K562 (cell line): ENCODE results near the gene PTPRC. TPM values are rescaled to one million over a fixed set of nuclear protein-coding genes. Genes with fewer than 3 reads are reported as not detected.

ENCODE experiments used
- ATAC-seq: fragments of 200-7000 bp; cut with Tn5 transposase; 3 replicates; pipeline ENCODE4 v1.9.1; 2020; ENCODE audit warnings: moderate library complexity
- BruUV-seq: library from RNA; stranded (reverse); fragments of 400-500 nt; replicated peaks from 2 replicates; lab custom pipeline; 2021; lab: Mats Ljungman, UMichigan
- CTCF ChIA-PET: fragments of 300-600 bp; formaldehyde crosslinking; extraction: SDS; loops from one replicate; lab custom pipeline; 2021; ENCODE audit warnings: low intra/inter-chr PET ratio; lab: Yijun Ruan, JAX
- POLR2A ChIA-PET: fragments of 300-600, 350-650 bp; sonication (Branson Sonifier 250); formaldehyde crosslinking; extraction: SDS; loops from one replicate; lab custom pipeline; 2021; ENCODE audit warnings: antibody characterized with exemption, inconsistent platforms; lab: Yijun Ruan, JAX
- DNase-seq, 4 experiments: peaks; one replicate each; pipeline versions ENCODE4 v3.0.0 to v3.0.0-alpha.2; 2011 to 2018; ENCODE audit warnings: low spot score in 3 of 4, mixed read lengths in 3 of 4; ENCODE audit errors: extremely low read depth in 1 of 4
- FAIRE-seq: peaks from 2 replicates; lab custom pipeline; 2011; peaks lifted over from hg19 to GRCh38; lab: Jason Lieb, UNC
- H2AFZ ChIP-seq: 2 replicates; pipeline ENCODE4 v1.6.0; 2011; ENCODE audit warnings: low read depth, low read length, control low read depth, inconsistent platforms
- H3K27ac ChIP-seq: fragments of 200-600 bp; 3 replicates; pipeline ENCODE4 v1.8.0; 2011; ENCODE audit warnings: low read depth, mild to moderate bottlenecking, control low read depth, inconsistent platforms, low read length, moderate library complexity, mixed read lengths; ENCODE audit errors: extremely low read depth
- H3K27me3 ChIP-seq, 2 experiments: fragments of 300-600 bp in 1 of 2; 2 replicates in 1 of 2; 3 replicates in 1 of 2; pipeline versions ENCODE4 v1.6.0 to v1.8.0; 2011; ENCODE audit warnings: inconsistent platforms in 2 of 2, low read length in 2 of 2, mild to moderate bottlenecking in 1 of 2, mixed read lengths in 1 of 2, moderate library complexity in 1 of 2; ENCODE audit not compliant: control insufficient read depth in 2 of 2, insufficient read depth in 2 of 2
- H3K36me3 ChIP-seq: fragments of 300-600 bp; 3 replicates; pipeline ENCODE4 v1.8.0; 2011; ENCODE audit warnings: mild to moderate bottlenecking, low read length, inconsistent platforms; ENCODE audit not compliant: control insufficient read depth, insufficient read depth
- H3K4me1 ChIP-seq, 2 experiments: fragments of 200-600 bp in 1 of 2; replicated peaks in 1 of 2; 2 replicates in 1 of 2; 3 replicates in 1 of 2; pipeline versions ENCODE4 v1.5.1 to v1.8.0; 2011; ENCODE audit warnings: inconsistent platforms in 2 of 2, low read length in 2 of 2, mild to moderate bottlenecking in 1 of 2, mixed read lengths in 1 of 2, moderate library complexity in 1 of 2; ENCODE audit not compliant: control insufficient read depth in 2 of 2, insufficient read depth in 2 of 2
- H3K4me2 ChIP-seq: 2 replicates; pipeline ENCODE4 v1.6.1; 2011; ENCODE audit warnings: low read length, control low read depth, inconsistent platforms, mixed read lengths; ENCODE audit not compliant: insufficient read depth
- H3K4me3 ChIP-seq: fragments of 200-600 bp; sonication (generic), shearing (Covaris generic); 2 replicates; pipeline ENCODE4 v1.5.1; 2016; ENCODE audit warnings: control low read depth, inconsistent platforms
- H3K79me2 ChIP-seq: fragments of 200-600 bp; 3 replicates; pipeline ENCODE4 v1.8.0; 2011; ENCODE audit warnings: low read length, inconsistent platforms; ENCODE audit not compliant: control insufficient read depth, insufficient read depth
- H3K9ac ChIP-seq, 2 experiments: 2 replicates each; pipeline versions ENCODE4 v1.6.0 to v1.6.1; 2011; ENCODE audit warnings: low read depth in 2 of 2, low read length in 2 of 2, control low read depth in 1 of 2, inconsistent platforms in 1 of 2, mild to moderate bottlenecking in 1 of 2, mixed read lengths in 1 of 2; ENCODE audit not compliant: insufficient read depth in 1 of 2
- H3K9me1 ChIP-seq: one replicate; pipeline ENCODE4 v1.6.0; 2011; ENCODE audit warnings: inconsistent platforms, mild to moderate bottlenecking, low read length, moderate library complexity; ENCODE audit not compliant: control insufficient read depth, insufficient read depth
- H3K9me3 ChIP-seq: replicated peaks from 2 replicates; pipeline ENCODE4 v1.5.1; 2011; ENCODE audit warnings: low read depth, low read length, inconsistent platforms; ENCODE audit not compliant: control insufficient read depth, insufficient read depth
- H4K20me1 ChIP-seq: replicated peaks from 2 replicates; pipeline ENCODE4 v1.6.1; 2011; ENCODE audit warnings: low read length, inconsistent platforms, mixed read lengths; ENCODE audit not compliant: control insufficient read depth, insufficient read depth
- ELF4 ChIP-seq: fragments of 450-650 bp; formaldehyde crosslinking; IDR thresholded peaks from 2 replicates; pipeline ENCODE4 v1.4.0; 2022; ENCODE audit warnings: missing genetic modification characterization
- HMG20B ChIP-seq: fragments of 250-450 bp; sonication (Bioruptor Pico); IDR thresholded peaks from 2 replicates; pipeline ENCODE4 v1.5.0; 2021; ENCODE audit warnings: mild to moderate bottlenecking
- HNRNPH1 ChIP-seq: fragments of 200-400 bp; formaldehyde crosslinking; optimal IDR thresholded peaks from 2 replicates; pipeline ENCODE3; 2017; ENCODE audit warnings: low read depth, mild to moderate bottlenecking, low read length, moderate library complexity
- KDM1A ChIP-seq, 2 experiments: fragments of 450-650 bp; IDR thresholded peaks; 2 replicates each; pipeline ENCODE4 v1.6.1; 2016; ENCODE audit warnings: mild to moderate bottlenecking in 2 of 2
- SIRT6 ChIP-seq: IDR thresholded peaks from one replicate; pipeline ENCODE4 v1.6.1; 2012; ENCODE audit warnings: low read depth, mild to moderate bottlenecking, control low read depth, inconsistent platforms, low read length, moderate library complexity
- TOE1 ChIP-seq, 2 experiments: fragments of 450-650 bp in 1 of 2; sonication (generic) in 1 of 2; formaldehyde crosslinking in 1 of 2; IDR thresholded peaks; 2 replicates each; pipeline versions ENCODE4 v1.7.1 to v1.8.0; 2016 to 2022; ENCODE audit warnings: borderline replicate concordance in 2 of 2, mild to moderate bottlenecking in 2 of 2, antibody characterized with exemption in 1 of 2, inconsistent platforms in 1 of 2, low read depth in 1 of 2, missing genetic modification reagents in 1 of 2, moderate library complexity in 1 of 2
- ZNF232 ChIP-seq: sonication (generic); formaldehyde crosslinking; IDR thresholded peaks from 2 replicates; pipeline ENCODE4 v1.8.0; 2022; ENCODE audit warnings: mild to moderate bottlenecking, missing genetic modification reagents
- ZNF239 ChIP-seq: fragments of 250-450 bp; sonication (Bioruptor Pico); IDR thresholded peaks from 2 replicates; pipeline ENCODE4 v1.4.0; 2020; ENCODE audit warnings: mild to moderate bottlenecking
- ZSCAN29 ChIP-seq: fragments of 450-650 bp; IDR thresholded peaks from 2 replicates; pipeline ENCODE4 v1.6.1; 2017
- WGBS: fragments of 100-300 bp; shearing (Covaris generic); methylation state at CpG from one replicate; pipeline ENCODE4 v1.1.6; 2016; ENCODE audit warnings: low coverage, mixed read lengths; ENCODE audit not compliant: insufficient coverage; ENCODE audit errors: missing lambda C conversion rate; 5-methylcytosine and 5-hydroxymethylcytosine counted together
- in situ Hi-C: fragments of 300-500 bp; cut with MboI; formaldehyde crosslinking; loops from 4 replicates; pipeline ENCODE4 v1.15.0; 2018; ENCODE audit warnings: inconsistent platforms, mixed read lengths
- intact Hi-C: fragments of 100-400 bp; cut with micrococcal nuclease; formaldehyde crosslinking; loops from 2 replicates; pipeline ENCODE4 v1.14.2; 2022
- polyA plus RNA-seq, 8 experiments: library from polyadenylated mRNA; depleted of rRNA in 4 of 8; stranded (reverse) in 5 of 8; unstranded in 3 of 8; fragments of >200 nt; fragmentation: Nextera tagmentation in 2 of 8; fragmentation: Illumina TruSeq in 1 of 8; extraction: Ambion mirVana in 2 of 8; extraction: Trizol in 1 of 8; gene quantifications; 2 replicates each; pipeline versions ENCODE4 v1.2.1 to v1.2.3, GENCODE V29; 2011 to 2014; ENCODE audit warnings: inconsistent platforms in 1 of 8, missing spikeins in 1 of 8
- total RNA-seq, 7 experiments: library from RNA; depleted of rRNA in 6 of 7; stranded (reverse); fragments of >200 nt in 6 of 7; fragmentation: Illumina TruSeq in 2 of 7; extraction: Trizol in 2 of 7; gene quantifications; 2 replicates each; pipeline versions ENCODE4 v1.2.1 to v1.2.3, GENCODE V29; 2011 to 2021; ENCODE audit warnings: low replicate concordance in 1 of 7
- TF ChIP-seq, protein P1 (sequence below): fragments of 200-800 bp; sonication (Bioruptor generic); IDR thresholded peaks from 2 replicates; pipeline ENCODE4 v1.6.1; 2017; ENCODE audit warnings: missing genetic modification characterization, missing compliant biosample characterization
- TF ChIP-seq, protein P2 (sequence below): sonication (generic); formaldehyde crosslinking; IDR thresholded peaks from 2 replicates; pipeline ENCODE4 v1.8.0; 2022; ENCODE audit warnings: mild to moderate bottlenecking, missing genetic modification reagents
- TF ChIP-seq, protein P3 (sequence below), 3 experiments: IDR thresholded peaks in 2 of 3; conservative IDR thresholded peaks in 1 of 3; 2 replicates each; pipeline ENCODE4 v1.5.1; 2011 to 2012; ENCODE audit warnings: low read length in 3 of 3, mild to moderate bottlenecking in 3 of 3, control low read depth in 2 of 3, improper control_type of control experiment in 1 of 3, inconsistent platforms in 1 of 3, low read depth in 1 of 3, mixed read lengths in 1 of 3, moderate library complexity in 1 of 3; ENCODE audit not compliant: insufficient read depth in 2 of 3

The PTPRC gene
- total and polyA plus RNA-seq, 9 of the 15 experiments (the other 6 are each of a cell fraction or from before 2014, with no cell fraction given), result 7.1 to 107 (median 62.9) TPM

DNA sequence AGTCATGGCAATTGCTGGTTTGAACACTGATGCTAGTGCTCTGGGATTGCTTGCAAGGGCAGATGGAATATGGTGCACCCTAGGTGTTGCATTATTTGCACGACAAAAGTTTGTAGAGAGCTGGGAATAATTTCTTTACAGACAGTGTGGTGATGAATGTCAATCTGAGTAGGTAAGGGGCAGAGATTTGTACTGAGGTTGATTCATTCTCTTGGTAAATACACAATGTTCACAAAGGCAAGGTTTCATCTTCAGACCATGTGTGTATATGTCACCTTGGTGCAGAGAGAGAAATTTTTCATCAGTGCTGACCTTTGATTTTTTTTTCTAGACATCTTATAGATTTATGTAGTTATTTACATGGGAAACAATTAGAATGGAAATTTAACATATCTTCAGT is 5.0 kb downstream of the PTPRC start:
- Histone ChIP-seq H3K36me3 (peaks cover 5% of the 10 kb centered on the region; the same call in 1 of the 3 replicates), H3K27me3 (no peaks in the 10 kb centered on the region), H3K9me3 (no peaks in the 10 kb centered on the region), H3K4me2 (no peak overlapping the region), H3K4me3 (no peak overlapping the region), H3K27ac (no peak overlapping the region), H3K9me1 (no peaks in the 10 kb centered on the region), H3K4me1 (no peaks in the 10 kb centered on the region), H4K20me1 (no peaks in the 10 kb centered on the region), H3K79me2 (peaks cover 91% of the 10 kb centered on the region), H3K9ac (no peak overlapping the region), H2AFZ (no peak overlapping the region)
- CTCF ChIA-PET, result no interaction called here
- DNase-seq, result no peak
- TF ChIP-seq, protein P1, sequence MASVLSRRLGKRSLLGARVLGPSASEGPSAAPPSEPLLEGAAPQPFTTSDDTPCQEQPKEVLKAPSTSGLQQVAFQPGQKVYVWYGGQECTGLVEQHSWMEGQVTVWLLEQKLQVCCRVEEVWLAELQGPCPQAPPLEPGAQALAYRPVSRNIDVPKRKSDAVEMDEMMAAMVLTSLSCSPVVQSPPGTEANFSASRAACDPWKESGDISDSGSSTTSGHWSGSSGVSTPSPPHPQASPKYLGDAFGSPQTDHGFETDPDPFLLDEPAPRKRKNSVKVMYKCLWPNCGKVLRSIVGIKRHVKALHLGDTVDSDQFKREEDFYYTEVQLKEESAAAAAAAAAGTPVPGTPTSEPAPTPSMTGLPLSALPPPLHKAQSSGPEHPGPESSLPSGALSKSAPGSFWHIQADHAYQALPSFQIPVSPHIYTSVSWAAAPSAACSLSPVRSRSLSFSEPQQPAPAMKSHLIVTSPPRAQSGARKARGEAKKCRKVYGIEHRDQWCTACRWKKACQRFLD, result no peak
- TF ChIP-seq KDM1A (IDR thresholded peaks at IDR 0.05), result peak in 1 of 2 experiments; percentile 37; a peak in 1 of 4 replicates
- intact Hi-C loops (loop anchor here (5.0 kb wide), 1 partner anchor 647 kb away; no protein-coding TSS in a partner anchor), in situ Hi-C loops (no loop called here)
- no peak for FAIRE-seq
- no TSS peak for BruUV-seq
- POLR2A ChIA-PET, result no interaction called here
- ATAC-seq, result no peak
- 8% methylated on average over 1 of the region's 1 CpG for WGBS

DNA sequence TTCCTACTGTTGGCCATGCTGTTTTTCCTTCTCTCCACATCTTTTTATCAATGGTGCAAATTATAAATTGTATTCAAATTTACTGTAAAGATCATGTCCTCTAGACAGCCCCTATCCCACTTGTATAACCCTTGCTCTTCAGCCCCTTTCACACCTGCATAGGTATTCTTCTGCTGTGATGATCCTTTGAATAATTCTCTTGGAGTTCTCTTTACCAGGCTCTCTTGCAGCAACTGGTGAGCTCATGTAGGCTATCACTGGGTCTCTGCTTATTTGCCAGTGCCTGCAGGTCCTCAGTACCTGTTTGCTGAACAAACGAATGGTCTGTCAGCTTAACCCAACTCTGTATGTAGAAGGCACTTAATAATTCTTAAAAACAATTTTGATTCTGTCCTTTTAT is 8.2 kb downstream of the PTPRC start:
- no peak overlapping the region for H3K27ac ChIP-seq
- no peaks in the 10 kb centered on the region for H4K20me1 ChIP-seq
- no TSS peak for BruUV-seq
- ChIA-PET POLR2A (interaction anchor here (0.6 kb wide), 1 partner anchor 1477 kb away, joined by 3 read pairs; no protein-coding TSS in a partner anchor), CTCF (no interaction called here)
- no peak for FAIRE-seq
- H3K4me2 ChIP-seq, result no peak overlapping the region
- H3K4me3 ChIP-seq, result no peak overlapping the region
- no peak overlapping the region for H3K9ac ChIP-seq
- no peaks in the 10 kb centered on the region for H3K9me3 ChIP-seq
- H2AFZ ChIP-seq, result no peak overlapping the region
- intact Hi-C loops (no loop called here), in situ Hi-C loops (no loop called here)
- peaks cover 5% of the 10 kb centered on the region; the same call in 1 of the 3 replicates for H3K36me3 ChIP-seq
- no peak for ATAC-seq
- no peaks in the 10 kb centered on the region for H3K27me3 ChIP-seq
- H3K79me2 ChIP-seq, result peaks cover 83% of the 10 kb centered on the region
- H3K9me1 ChIP-seq, result no peaks in the 10 kb centered on the region
- DNase-seq, result no peak
- H3K4me1 ChIP-seq, result peaks cover 0 to 14% of the 10 kb centered on the region in 2 experiments; a peak in 2 of 5 replicates
- WGBS, result 31% methylated on average over 1 of the region's 1 CpG
- TF ChIP-seq HNRNPH1 (no peak), ZNF232 (CRISPR knock-in tag) (no peak), SIRT6 (no peak), ELF4 (CRISPR knock-in tag) (no peak), ZSCAN29 (no peak), HMG20B (no peak), ZNF239 (no peak), TOE1 (IDR thresholded peaks at IDR 0.05; ENCODE audit: borderline replicate concordance) (no peak), TOE1 (CRISPR knock-in tag; IDR thresholded peaks at IDR 0.05; ENCODE audit: borderline replicate concordance, low read depth) (no peak)
- TF ChIP-seq, protein P2, sequence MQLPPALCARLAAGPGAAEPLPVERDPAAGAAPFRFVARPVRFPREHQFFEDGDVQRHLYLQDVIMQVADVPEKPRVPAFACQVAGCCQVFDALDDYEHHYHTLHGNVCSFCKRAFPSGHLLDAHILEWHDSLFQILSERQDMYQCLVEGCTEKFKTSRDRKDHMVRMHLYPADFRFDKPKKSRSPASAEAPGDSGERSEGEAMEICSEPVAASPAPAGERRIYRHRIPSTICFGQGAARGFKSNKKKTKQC (CRISPR knock-in tag), result no peak
- TF ChIP-seq, protein P3, sequence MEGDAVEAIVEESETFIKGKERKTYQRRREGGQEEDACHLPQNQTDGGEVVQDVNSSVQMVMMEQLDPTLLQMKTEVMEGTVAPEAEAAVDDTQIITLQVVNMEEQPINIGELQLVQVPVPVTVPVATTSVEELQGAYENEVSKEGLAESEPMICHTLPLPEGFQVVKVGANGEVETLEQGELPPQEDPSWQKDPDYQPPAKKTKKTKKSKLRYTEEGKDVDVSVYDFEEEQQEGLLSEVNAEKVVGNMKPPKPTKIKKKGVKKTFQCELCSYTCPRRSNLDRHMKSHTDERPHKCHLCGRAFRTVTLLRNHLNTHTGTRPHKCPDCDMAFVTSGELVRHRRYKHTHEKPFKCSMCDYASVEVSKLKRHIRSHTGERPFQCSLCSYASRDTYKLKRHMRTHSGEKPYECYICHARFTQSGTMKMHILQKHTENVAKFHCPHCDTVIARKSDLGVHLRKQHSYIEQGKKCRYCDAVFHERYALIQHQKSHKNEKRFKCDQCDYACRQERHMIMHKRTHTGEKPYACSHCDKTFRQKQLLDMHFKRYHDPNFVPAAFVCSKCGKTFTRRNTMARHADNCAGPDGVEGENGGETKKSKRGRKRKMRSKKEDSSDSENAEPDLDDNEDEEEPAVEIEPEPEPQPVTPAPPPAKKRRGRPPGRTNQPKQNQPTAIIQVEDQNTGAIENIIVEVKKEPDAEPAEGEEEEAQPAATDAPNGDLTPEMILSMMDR (IDR thresholded peaks at IDR 0.05 in 2 of 3, conservative IDR thresholded peaks at IDR 0.05 in 1 of 3; ENCODE audit: insufficient read depth in 2 of 3, low read depth in 1 of 3, low read length in 3 of 3), result no peak
